Measurements from ENCODE around the gene BACE1.

BACE1 gene

DNA sequence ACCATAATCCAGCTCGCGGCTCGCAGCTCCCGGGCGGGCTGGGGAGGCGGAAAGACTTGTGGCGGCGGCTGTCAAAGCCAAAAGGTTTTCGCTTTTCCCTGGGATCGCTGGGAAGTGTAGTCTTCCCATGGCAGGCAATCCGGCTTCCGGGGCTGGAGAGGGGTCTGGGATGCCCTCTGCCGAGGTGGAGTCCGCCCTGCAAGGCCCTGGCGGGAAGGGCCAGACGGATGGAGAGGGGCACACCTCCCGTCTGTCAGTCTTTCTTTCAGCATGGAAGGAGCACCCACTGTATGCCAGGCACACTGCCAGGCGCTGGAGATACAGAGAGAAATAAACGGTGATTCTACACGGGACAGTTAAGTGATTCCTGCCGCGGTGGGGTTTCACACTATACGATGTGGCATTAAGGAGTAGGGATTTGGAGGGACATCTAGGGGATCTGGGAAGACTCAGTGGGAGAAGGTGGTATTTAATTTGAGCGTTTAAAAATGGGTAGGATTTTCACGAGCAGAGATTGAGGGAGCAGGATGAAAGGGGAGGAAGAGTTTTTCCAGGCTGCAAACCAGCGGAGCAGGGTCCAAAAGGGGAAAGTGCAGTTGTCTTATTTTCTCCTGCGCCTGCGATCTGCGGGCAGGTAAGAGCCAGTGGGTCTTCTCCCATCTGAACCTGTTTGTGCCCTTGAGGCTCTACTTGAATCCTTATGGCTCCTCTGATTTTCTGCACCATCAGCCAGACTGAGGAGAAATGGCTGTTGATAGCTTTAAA, at the start of gene BACE1:
Gene BACE1, minus strand, starts transcription at position 60 of the 765 bp plus-strand sequence. CDS start 461 bp downstream, outside the sequence.
- peak within 1 kb of the TSS; percentile 65 for H3K27ac ChIP-seq
- CTCF ChIA-PET: interaction anchor here (0.6 kb wide), 1 partner anchor 19 kb away, joined by 4 read pairs; no protein-coding TSS in a partner anchor
- TF ChIP-seq CTCF (conservative IDR thresholded peaks at IDR 0.05; ENCODE audit: low read depth): peak; percentile 65
- POLR2A ChIA-PET (ENCODE audit: low non-redundant PET): no interaction called here
- peak; percentile 82 for DNase-seq (ENCODE audit: low spot score)

GRCh38 chr11:117361432-117361831, 45.4 kb upstream of the BACE1 start:
- TF ChIP-seq CTCF (conservative IDR thresholded peaks at IDR 0.05; ENCODE audit: low read depth): no peak
- DNase-seq (ENCODE audit: low spot score): no peak
- POLR2A ChIA-PET (ENCODE audit: low non-redundant PET): no interaction called here
- no peak overlapping the region for H3K27ac ChIP-seq
- CTCF ChIA-PET: no interaction called here

- ChIA-PET CTCF (no interaction called here), POLR2A (ENCODE audit: low non-redundant PET) (no interaction called here)
- TF ChIP-seq CTCF (conservative IDR thresholded peaks at IDR 0.05; ENCODE audit: low read depth): no peak
Measured at GRCh38 chr11:117356126-117356890, 40.3 kb upstream of the BACE1 start.

DNA sequence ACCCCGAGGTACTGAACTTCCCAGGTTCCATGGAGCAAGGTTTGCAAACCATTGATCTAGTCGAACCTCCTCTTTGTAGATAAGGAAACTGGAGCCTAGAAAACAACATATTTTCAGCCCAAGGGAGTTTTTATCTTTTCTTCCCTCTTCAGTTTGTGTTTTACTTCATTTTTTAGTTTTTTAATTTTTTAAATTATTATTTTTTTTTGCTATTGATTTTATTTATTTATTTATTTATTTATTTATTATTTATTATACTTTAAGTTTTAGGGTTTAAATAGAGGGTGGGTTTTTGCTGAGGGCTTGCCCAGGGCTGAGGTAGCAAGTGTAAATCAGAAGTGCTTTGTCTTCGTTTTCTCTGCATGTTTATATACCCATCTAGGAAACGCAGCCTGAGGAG, 38.5 kb upstream of the BACE1 start:
- no peak for DNase-seq (ENCODE audit: low spot score)
- POLR2A ChIA-PET (ENCODE audit: low non-redundant PET): no interaction called here
- H3K27ac ChIP-seq: no peak overlapping the region
- no peak for TF ChIP-seq CTCF (conservative IDR thresholded peaks at IDR 0.05; ENCODE audit: low read depth)
- CTCF ChIA-PET: interaction anchor here (0.6 kb wide), 1 partner anchor 30 kb away, joined by 3 read pairs; no protein-coding TSS in a partner anchor

More at GRCh38 chr11:117356126-117356890, 40.3 kb upstream of the BACE1 start:
- DNase-seq (ENCODE audit: low spot score): no peak
- H3K27ac ChIP-seq: no peak overlapping the region

- DNase-seq (ENCODE audit: low spot score): no peak
- TF ChIP-seq CTCF (conservative IDR thresholded peaks at IDR 0.05; ENCODE audit: low read depth): no peak
- ChIA-PET POLR2A (ENCODE audit: low non-redundant PET) (no interaction called here), CTCF (no interaction called here)
- H3K27ac ChIP-seq: no peak overlapping the region
Measured at GRCh38 chr11:117345039-117345438, 29.0 kb upstream of the BACE1 start.

- POLR2A ChIA-PET (ENCODE audit: low non-redundant PET): interaction anchor here (0.6 kb wide), 1 partner anchor 70 kb away, joined by 5 read pairs; no protein-coding TSS in a partner anchor
- no peak for TF ChIP-seq CTCF (conservative IDR thresholded peaks at IDR 0.05; ENCODE audit: low read depth)
- CTCF ChIA-PET: no interaction called here
- no peak for DNase-seq (ENCODE audit: low spot score)
- no peak overlapping the region for H3K27ac ChIP-seq
Measured at GRCh38 chr11:117337076-117337475, 21.0 kb upstream of the BACE1 start.
